Measurements from ENCODE around the gene LRFN3.

DNA sequence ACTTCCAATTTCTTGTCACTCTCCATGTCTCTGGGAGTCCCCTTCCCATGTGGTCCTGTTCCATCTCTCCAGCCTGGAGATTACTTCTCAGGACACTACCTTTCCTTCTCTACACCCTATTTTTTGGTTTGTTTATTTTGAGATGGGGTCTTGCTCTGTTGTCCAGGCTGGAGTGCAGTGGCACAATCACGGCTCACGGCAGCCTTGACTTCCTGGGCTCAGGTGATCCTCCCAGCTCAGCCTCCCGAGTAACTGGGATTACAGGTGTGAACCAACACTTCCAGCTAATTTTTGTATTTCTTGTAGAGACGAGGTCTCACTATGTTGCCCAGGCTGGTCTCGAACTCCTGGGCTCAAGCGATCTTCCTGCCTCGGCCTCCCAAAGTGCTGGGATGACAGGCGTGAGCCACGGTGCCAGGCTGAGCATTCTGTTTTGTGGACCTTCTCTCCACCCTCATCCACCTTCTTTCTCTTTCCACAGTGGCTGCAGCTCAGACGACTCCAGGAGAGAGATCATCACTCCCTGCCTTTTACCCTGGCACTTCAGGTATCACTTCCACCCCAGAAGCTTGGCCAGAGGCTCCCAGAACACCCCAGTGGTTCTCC is 33.2 kb upstream of the LRFN3 start:
- TF ChIP-seq, protein P1, sequence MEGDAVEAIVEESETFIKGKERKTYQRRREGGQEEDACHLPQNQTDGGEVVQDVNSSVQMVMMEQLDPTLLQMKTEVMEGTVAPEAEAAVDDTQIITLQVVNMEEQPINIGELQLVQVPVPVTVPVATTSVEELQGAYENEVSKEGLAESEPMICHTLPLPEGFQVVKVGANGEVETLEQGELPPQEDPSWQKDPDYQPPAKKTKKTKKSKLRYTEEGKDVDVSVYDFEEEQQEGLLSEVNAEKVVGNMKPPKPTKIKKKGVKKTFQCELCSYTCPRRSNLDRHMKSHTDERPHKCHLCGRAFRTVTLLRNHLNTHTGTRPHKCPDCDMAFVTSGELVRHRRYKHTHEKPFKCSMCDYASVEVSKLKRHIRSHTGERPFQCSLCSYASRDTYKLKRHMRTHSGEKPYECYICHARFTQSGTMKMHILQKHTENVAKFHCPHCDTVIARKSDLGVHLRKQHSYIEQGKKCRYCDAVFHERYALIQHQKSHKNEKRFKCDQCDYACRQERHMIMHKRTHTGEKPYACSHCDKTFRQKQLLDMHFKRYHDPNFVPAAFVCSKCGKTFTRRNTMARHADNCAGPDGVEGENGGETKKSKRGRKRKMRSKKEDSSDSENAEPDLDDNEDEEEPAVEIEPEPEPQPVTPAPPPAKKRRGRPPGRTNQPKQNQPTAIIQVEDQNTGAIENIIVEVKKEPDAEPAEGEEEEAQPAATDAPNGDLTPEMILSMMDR (IDR thresholded peaks at IDR 0.05; ENCODE audit: low read depth, low read length, poor library complexity, severe bottlenecking) = no peak
- no peak for TF ChIP-seq EZH2phosphoT487 (IDR thresholded peaks at IDR 0.05; ENCODE audit: borderline replicate concordance, low read length)

All from DOHH2 (cell line).